Stimulated activated CD8-positive, alpha-beta memory T cell treated with anti-CD3 and anti-CD28 coated beads, Interleukin-2, amount 100 ng/mL, for 1 hour (primary cell): ENCODE measurements around the gene SLC6A12.

Experiments
- DNase-seq, 2 donors: peaks; one replicate each; pipeline ENCODE4 v3.0.0-alpha.2; 2020; ENCODE audit warnings: low read depth in 2 of 2

SLC6A12 gene

GRCh38 chr12:177980-178828 lies 35.8 kb downstream of the SLC6A12 start:
- DNase-seq, result no peak

- no peak for DNase-seq
Observed at GRCh38 chr12:177336-177979, 36.5 kb downstream of the SLC6A12 start.

- DNase-seq, result no peak
Observed at GRCh38 chr12:176321-177181, 37.4 kb downstream of the SLC6A12 start.

- no peak for DNase-seq
Observed at GRCh38 chr12:175759-176158, 38.2 kb downstream of the SLC6A12 start.

- DNase-seq, result no peak
Observed at GRCh38 chr12:175250-175649, 38.7 kb downstream of the SLC6A12 start.

GRCh38 chr12:174596-174995 lies 39.4 kb downstream of the SLC6A12 start:
- no peak for DNase-seq

- DNase-seq, result no peak
Observed at GRCh38 chr12:174124-174523, 39.8 kb downstream of the SLC6A12 start.

GRCh38 chr12:172732-173161 lies 41.2 kb downstream of the SLC6A12 start:
- DNase-seq, result no peak

- no peak for DNase-seq
Observed at GRCh38 chr12:171743-172676, 41.9 kb downstream of the SLC6A12 start.

- DNase-seq, result no peak
Observed at GRCh38 chr12:171276-171675, 42.7 kb downstream of the SLC6A12 start.

- no peak for DNase-seq
Observed at GRCh38 chr12:170371-171225, 43.4 kb downstream of the SLC6A12 start.

- no peak for DNase-seq
Observed at GRCh38 chr12:169528-170370, 44.2 kb downstream of the SLC6A12 start.

- no peak for DNase-seq
Observed at GRCh38 chr12:168763-169525, 45.0 kb downstream of the SLC6A12 start.

- no peak for DNase-seq
Observed at GRCh38 chr12:167959-168600, 45.9 kb downstream of the SLC6A12 start.

GRCh38 chr12:166425-167075 lies 47.4 kb downstream of the SLC6A12 start:
- no peak for DNase-seq

GRCh38 chr12:165862-166368 lies 48.0 kb downstream of the SLC6A12 start:
- no peak for DNase-seq

GRCh38 chr12:164207-164606 lies 49.8 kb downstream of the SLC6A12 start:
- no peak for DNase-seq
